CD1c-positive myeloid dendritic cell (primary cell): ENCODE results near the gene F12.
"Not testable (repeated sequence)": the region's sequence is repeated elsewhere in the genome, so short reads cannot be mapped to it uniquely, and the experiment has no call there.

Experiments
- DNase-seq: peaks from one replicate; pipeline ENCODE4 v3.0.0-alpha.2; 2016; ENCODE audit errors: extremely low spot score

Gene F12

DNA sequence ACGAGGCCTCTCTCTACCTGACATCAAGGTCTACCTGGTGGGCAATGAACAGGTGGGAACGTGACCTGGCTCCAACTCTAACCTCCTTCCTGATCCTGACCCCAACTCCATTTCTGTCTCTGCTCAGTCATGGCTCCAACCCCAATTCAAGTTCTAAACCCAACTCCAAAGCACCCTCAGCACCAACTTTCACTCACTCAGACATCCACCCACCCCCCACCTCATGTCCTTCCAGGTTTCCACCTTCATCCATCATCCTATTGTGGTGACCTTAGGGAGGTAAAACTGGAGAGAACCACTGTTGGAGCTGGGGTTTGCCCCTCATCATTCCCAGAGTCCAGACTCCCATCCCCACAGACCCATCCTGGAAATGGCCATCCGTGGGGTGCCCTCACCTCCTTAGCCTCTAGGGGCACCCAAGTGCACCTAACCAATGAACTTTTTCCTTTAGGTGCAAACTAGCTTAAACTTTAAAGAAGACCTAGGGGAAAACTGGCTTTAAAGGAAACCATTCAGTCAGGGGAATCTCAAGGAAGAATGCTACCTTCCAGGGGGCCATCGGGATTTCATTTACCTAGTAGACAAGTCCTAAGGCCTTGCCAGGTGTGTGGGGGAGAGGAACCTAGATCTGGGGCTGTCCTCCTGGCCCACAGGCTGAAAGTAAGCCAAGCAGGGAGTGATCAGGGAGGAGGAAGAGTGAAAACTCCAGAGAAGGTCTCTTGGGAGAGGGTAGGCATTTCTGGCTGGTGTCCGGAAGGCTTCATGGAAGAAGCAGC is 40.3 kb downstream of the F12 start:
- peak; percentile 33 for DNase-seq

DNA sequence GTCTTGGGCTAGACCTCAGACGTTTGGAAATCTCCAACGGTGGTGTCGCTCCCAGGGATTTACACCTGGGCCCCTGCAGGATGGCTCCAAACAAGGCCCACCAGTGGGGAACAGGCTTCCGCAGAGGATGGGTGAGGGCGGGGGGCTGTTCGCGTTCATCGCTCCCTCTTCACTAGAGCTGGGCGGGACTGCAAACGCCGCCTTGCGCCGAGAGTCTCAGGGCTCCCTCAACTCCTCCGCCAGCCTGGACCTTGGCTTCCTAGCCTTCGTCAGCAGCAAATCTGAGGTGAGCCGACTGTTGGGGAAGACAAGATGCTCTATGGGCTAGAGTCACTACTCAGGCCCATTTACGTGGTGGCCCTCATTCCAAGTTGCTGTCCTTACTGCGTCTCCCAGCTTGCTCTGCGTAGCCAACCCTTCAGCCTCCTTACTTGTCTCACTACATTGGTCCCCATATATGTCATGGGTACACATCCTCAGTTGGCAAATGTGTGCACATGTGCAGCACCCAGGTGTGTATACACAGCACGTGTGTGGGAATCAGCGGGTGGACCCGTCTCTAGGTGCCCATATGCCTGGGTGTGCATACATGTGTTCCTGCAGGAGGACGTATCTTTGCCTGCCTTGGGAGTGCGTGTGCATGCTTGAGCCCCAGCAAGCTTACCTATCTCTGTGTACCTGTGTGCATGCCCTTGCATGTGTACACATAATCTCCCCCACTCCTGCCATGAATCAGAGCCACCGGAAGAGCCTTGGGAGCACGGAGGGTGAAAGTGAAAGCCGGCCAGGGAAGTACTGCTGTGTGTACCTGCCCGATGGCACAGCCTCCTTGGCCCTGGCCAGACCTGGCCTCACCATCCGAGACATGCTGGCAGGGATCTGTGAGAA is 41.1 kb downstream of the F12 start:
- DNase-seq, result no peak

DNA sequence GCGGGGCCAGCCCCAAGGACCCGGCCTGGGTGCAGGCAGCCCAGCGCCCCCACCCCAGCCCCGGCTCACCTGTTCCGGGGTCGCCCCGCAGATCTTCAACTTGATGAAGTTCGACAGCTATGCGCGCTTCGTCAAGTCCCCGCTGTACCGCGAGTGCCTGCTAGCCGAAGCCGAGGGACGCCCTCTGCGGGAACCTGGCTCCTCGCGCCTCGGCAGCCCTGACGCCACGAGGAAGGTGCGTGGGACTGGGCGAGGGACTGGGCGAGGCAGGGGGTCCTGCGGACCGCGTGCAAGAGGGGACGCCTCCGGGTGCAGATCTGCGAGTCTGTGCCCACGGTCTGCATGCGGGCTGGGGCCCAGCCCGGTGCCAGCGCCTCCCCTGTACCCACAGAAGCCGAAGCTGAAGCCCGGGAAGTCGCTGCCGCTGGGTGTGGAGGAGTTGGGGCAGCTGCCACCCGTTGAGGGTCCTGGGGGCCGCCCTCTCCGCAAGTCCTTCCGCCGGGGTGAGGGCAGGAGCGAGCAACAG is 42.0 kb downstream of the F12 start:
- no peak for DNase-seq

DNA sequence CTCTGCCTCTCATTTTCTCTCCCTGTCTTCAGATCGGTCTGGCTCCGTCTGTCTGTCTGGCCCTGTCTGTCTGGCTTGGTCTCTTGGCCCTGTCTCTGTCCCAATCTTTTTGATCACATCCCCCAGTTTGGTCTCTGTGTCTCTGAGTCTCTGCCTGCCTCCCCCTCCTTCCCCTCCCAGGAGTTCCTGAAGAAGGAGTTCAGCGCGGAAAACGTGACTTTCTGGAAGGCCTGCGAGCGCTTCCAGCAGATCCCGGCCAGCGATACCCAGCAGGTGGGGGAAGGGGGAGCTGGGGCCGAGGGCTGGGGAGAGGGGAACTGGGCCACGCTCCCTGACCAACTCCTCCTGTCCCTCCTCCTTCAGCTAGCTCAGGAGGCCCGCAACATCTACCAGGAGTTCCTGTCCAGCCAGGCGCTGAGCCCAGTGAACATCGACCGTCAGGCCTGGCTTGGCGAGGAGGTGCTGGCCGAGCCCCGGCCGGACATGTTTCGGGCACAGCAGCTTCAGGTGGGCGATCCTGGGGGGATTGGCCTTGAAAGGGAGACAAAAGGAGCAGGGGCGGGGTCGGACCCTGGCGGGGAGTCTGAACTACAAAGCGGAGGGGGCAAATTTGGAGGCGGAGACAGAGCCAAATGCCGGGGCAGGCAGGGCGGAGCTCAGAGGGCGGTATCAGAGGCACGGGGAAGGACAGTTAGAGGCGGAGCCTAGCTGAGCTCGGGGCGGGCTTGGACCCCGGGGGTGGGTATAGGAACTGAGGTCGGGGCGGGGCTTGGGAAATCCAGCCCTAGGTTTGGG is 42.6 kb downstream of the F12 start:
- DNase-seq, result no peak

DNA sequence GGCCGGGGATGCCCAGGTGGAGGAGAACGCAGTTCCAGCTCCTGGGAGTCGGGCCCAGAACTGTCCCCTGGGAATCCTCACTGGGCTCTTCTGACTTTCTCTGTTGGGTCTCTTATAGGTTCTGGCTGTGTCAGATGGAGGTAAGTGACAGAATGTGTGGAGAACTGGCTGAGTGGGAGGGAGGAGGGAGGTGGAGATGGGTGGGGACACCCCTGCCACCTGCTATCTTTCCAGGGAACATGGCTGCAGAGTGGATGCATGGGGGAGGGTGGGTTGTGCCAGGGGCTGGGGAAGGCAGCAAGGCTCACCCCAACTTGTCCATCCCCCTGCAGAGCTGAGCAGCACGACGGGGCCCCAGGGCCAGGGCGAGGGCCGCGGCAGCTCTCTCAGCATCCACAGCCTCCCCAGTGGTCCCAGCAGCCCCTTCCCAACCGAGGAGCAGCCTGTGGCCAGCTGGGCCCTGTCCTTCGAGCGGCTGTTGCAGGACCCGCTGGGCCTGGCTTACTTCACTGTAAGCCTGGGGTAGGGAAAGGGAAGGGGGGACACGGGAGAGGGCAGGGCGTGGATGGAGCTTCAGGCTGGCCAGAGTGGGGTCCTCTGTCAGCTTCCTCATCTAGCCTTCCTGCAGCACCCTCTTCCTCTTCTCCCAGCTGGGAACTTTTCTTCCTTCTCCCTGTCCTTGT is 43.4 kb downstream of the F12 start:
- no peak for DNase-seq

DNA sequence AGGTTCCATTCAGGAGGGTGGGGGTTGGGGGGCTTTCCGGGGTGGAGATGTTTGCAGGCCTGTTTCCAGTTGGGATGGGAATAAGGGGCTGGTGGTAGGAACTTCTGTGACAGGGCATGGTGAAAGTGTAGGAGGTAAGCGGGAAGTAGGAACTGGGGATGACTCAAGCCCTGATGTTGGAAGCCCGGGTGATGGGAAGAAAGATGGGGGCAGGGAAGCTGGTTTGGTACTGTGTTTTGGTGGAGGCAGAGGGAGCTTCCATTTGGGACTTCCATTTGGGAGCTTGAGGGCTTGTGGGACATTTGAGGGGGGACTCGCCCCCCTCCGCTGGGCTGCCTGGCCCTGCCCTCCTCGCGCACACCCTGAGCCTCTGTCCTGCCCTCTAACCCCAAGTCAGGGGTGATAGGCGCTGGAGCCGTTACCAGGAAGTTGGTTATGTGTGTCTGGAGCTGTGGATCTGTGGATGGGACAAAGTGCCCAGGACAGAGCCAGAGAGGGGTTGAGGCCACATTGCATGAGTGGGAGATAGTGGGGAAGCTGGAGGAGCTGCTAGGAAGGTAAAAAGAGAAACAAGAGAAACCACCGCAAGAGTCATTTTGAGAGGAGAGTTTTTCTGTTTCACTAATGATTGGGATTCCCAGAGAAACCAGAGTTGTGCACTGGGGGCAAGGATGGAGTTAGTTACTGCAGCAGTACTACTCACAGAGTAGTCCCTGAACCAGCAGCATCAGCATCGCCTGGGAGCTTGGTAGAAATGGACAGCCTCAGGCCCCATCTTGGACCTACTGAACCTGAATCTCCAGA is 45.0 kb downstream of the F12 start:
- DNase-seq, result peak; percentile 68

DNA sequence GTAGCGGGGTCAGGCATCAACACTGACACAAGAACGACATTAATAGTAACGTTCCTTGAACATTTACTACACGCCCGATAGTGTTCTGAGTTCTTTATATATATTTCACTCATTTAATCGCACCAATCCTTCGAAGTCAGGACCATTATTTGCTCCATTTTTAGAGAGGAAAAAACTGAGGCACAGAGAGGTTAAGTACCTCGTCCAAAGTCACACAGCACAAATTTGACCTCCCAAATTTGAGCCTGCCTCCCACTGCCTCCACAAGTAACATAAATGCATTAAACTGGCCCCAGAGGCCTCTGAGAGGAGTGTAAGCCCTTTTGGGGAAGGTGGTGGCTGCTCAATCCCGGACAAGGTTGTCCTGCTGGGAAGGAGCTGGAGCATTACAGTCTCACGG is 45.8 kb downstream of the F12 start:
- DNase-seq, result no peak

DNA sequence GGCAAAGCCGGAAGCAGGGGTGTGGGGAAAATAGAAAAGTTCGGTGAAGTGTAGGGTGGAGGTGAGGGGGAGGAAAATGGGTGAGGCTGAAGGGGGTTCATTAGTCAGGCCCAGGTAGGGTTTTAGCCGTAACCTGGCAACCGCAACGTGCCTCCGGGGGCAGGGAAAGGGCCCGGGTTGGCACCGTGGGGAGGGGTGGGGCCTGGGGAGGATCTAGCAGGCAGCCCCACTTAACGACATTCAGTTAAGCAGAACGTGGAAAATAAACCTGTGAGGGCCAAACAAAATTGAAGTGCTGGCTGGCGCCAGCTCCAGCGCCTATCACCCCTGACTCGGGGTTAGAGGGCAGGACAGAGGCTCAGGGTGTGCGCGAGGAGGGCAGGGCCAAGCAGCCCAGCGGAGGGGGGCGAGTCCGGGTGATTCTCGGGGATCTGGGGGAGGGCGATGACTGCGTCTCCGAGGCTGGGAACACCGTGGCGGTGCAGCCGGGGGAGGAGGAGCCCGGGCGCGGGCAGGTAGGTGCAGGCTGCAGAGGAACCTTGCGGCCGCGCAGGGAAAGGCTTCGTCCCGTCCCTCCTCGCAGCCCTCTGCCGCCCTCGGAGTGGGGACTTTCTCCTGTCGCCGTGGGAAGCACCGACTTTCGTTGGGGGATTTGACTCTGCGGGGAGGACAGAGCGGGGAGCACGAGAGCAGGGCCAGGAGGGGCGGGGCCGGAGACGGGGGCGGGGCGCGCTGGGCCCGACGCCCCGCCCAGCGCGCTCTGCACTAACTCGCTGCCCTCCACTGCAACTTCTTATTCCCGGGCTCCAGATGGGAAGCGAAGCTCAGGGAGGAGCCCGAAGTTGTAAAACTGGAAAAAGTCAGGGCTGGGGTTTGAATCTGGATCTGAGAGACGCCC is 46.5 kb downstream of the F12 start:
- peak; percentile 62 for DNase-seq

DNA sequence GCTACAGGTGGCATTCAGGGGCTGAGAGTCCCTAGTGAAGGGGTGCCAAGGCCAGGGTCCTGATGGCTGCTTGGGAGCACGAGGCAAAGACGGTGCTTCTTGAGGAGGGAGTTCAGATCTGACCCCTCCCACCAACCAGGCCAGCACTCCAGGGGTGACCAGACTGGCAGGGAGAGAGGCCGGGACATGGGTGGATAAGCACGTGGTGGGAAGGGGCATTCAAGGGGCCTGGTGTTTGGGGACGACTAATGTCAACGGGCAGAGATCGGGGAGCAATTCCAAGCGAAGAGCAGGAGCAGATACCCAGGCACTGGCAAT is 47.1 kb downstream of the F12 start:
- DNase-seq, result no peak

DNA sequence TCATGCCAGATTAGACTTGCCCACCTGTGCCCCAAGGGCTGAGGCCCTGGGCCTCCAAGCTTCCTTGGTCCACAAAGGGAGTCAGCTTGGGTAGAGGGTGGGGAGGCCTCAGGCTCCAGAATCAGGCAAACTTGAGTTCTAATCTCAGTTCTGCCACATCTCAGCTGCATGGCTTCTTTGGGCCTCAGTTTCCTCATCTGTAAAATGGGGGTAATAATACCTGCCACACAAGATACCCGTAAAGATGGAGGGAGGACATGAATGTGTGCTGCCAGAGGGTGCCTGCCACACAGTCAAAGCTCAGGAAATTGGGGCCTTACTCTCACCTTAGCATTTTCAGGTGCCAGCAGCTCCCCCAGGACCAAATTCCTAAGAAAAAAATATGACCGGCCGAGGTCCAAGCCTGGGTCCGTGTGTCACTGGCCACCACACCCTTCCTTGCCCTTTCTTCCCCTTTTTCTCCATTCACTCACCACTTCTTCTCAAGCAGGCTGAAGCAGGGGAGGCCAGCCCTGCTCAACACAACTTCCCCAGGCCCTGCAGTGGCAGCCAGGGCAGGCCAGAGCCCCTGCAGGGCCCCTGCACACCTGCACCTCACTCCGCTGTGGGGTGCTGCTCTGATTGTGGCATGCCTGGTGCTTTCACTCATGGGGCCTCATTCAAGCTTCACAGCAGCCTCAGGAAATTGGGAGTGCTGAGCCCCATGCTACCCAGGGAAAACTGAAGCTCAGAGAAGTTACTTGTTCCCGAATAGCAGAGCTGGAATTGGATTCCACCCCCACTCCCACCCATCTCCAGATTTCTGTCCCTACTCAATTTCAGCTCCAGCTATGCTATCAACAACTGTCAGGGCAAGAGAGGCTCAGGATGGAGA is 47.7 kb downstream of the F12 start:
- peak; percentile 53 for DNase-seq

DNA sequence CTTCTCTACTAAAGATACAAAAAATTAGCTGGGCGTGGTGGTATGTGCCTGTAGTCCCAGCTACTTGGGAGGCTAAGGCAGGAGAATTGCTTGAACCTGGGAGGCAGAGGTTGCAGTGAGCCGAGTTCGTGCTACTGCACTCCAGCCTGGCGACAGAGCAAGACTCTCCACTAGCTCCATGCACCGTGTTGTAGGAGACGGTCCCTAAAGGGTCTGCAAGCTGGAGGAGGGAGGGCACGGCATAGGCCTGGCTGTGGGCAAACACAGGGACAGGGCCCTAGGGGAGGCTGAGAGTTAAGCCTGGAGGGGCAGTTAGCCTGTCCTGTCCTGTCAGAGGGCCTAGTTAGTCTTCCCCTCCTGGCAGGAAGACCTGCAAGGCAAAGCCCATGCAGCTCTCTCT is 48.6 kb downstream of the F12 start:
- not testable (repeated sequence) for DNase-seq

DNA sequence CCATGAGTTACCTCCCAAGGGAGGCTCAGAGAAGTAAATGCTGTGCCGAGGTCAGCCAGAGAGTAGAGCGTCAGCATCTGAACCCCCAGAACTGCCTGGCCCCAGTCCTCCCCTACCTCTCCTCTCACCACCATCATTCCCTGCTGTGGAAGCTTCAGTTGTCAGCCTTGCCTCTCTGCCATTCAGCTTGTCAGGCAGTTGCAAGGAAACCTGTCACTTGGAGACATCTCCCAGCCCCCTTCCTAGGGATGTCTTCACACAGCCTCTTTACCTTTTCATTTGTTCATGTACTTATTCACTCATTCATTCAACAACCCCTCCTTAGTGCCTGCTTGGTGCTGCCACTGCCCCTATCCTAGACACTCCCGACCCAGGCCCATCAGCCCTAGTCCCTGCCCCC is 49.5 kb downstream of the F12 start:
- DNase-seq, result no peak

DNA sequence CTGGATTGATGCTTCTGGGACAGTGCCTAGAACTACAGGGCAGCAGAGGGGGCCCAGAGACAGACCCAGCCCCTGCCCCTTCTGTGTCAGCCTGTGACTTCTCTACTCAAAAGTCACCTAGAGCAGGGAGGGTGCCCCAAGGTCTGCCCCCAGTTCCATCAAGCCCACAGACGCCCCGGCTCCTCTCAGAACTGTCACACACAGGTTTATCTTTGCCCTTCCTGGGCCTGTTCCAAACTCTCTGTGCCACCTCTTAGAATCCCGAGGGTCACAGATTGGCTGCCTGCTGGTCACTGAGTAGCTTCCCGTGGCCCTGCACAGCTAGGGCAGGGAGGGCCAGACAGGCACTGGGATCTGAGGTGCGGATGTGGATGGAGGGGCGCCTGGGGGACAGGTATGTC is 49.9 kb downstream of the F12 start:
- DNase-seq, result no peak

DNA sequence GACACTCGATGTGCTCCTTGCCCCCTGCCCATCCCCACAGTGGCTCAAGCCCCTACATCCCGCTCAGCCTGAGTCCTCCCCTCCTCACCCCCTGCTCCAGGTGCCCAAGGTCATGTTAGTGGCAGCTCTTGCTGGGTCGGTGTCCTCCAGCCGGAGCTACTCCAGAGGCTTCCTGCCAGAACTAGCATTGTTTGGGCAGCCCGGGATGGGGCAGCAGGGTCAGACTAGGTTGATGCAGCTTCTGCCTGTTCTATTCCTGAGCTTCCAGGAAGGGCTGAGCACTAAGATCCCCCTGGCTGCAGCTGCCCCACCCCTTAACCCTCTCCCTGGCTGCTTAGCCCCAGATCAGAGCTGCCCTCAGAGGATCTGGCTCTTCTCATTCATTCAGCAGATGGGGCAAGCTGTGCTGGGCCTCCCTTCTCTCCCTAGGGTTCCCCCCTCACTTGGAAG is 51.0 kb downstream of the F12 start:
- no peak for DNase-seq

DNA sequence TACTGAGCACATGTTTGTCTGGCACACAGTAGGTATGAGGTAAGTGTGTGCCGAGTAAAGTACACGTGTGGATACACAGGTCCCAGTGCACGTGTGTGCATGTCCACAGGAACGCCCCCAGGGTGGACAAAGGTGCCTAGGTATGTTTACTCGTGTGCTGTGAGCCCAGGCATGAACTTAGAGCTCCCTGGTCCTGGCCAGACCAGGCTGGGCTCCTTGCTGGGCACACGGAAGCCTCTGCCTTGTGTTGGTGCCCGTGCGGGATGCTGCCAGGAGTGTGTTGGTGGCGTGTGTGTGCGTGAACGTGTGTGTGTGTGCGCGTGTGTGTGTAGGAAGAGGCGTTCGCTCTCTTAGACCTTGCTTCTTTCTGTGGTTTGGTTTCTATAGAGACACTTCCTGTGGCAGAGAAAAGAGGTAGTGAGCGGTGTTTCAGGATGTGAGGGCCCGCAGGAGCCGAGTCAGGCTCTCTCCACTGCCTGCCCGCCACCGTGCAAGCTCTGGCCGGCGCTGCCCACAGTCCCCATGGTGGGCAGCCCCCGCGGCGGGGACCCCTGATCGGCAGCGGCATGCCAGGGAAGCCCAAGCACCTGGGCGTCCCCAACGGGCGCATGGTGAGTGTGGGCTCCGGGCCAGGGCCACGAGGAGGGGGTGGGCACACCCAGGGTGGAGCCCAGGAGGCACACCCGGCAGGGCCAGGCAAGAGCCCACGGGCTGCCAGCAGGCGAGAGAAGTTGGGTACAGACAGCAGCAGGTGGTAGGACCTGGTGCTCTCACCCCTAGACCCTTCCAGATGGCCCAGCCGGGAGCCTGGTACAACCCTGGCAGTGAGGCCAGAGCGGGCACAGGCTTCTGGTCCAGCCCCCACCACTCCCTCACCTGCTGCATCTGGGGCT is 51.7 kb downstream of the F12 start, which contains the start of gene RGS14:
Gene RGS14, plus strand, starts transcription at position 466 of the 893 bp plus-strand sequence. Its CDS starts 101 bp downstream, at position 567.
- peak; percentile 92 for DNase-seq

DNA sequence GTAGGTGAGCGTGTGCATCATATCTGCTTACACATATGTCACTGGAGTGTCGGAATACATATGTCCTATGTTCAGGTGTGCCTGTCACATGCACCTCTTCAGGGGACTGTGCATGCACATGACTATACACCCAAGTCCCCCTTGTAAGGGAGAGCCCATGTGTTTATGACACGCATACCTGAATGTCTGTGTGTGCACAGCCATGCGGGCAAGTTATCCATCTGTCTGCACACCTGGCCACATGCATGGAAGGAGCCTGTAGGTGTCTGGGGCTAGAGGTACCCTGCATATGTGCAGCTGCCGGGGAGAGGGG is 52.3 kb downstream of the F12 start:
- DNase-seq, result no peak

DNA sequence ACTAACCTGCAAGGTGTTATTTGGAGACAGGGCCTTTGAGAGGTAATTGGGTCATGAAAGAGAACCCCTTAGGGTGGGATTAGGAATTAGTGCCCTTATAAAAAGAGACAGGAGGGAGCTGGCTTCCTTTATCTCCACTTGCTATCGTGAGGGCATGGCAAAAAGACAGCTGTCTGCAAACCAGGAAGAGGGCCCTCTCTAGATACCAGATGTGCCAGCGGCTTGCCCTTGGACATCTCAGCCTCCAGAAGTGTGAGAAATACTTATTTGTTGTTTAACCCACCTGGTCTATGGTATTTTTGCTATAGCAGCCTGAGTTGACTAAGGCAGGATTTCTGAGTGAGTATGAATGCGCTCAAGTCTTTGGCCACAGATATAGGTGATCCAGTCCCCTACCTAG is 52.6 kb downstream of the F12 start:
- peak; percentile 15 for DNase-seq

DNA sequence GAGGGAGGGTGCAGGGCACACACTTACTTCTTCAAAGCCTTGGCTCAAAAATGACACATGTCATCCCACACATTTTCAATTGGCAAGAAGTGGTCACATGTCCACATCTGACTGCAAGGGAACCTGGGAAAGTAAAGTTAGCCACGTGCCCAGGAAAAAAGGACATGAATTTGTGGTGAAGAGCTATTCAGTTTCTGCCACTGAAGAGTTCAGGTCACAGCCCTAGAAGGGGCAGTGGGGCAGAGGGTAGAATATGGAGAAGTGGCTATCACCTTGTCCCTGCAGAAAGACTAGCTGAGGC is 53.5 kb downstream of the F12 start:
- DNase-seq, result peak; percentile 79
